Lower lobe of right lung (tissue), 2 donors: ENCODE results near the gene AGAP3. TPM values are rescaled to one million over a fixed set of nuclear protein-coding genes. Genes with fewer than 3 reads are reported as not detected.

Source experiments
- ATAC-seq, 2 donors: fragments of 200-7000 bp; cut with Tn5 transposase; one replicate each; pipeline ENCODE4 v1.9.1; 2020 to 2022; ENCODE audit warnings: mild to moderate bottlenecking in 2 of 2, moderate library complexity in 2 of 2
- DNase-seq: peaks from one replicate; pipeline ENCODE4 v3.0.0-alpha.2; 2020
- H3K27ac ChIP-seq: fragments of 200-600 bp; one replicate; pipeline ENCODE4 v1.8.0; 2022
- H3K27me3 ChIP-seq: fragments of 200-600 bp; one replicate; pipeline ENCODE4 v1.8.0; 2022; ENCODE audit warnings: low read depth
- H3K36me3 ChIP-seq: fragments of 200-600 bp; one replicate; pipeline ENCODE4 v1.8.0; 2022; ENCODE audit warnings: mild to moderate bottlenecking
- H3K4me1 ChIP-seq: fragments of 200-600 bp; one replicate; pipeline ENCODE4 v1.8.0; 2022
- H3K4me3 ChIP-seq: fragments of 200-600 bp; one replicate; pipeline ENCODE4 v1.8.0; 2022; ENCODE audit warnings: mild to moderate bottlenecking
- H3K9me3 ChIP-seq: fragments of 200-600 bp; one replicate; pipeline ENCODE4 v1.8.0; 2022
- CTCF ChIP-seq: fragments of 200-600 bp; IDR thresholded peaks from one replicate; pipeline ENCODE4 v1.8.0; 2022; ENCODE audit warnings: antibody characterized with exemption, mild to moderate bottlenecking
- intact Hi-C: fragments of 100-400 bp; cut with DNase I; formaldehyde crosslinking; loops from one replicate; pipeline ENCODE4 v1.11.0; 2022
- total RNA-seq: library from RNA; stranded (reverse); fragmentation: NEBNext Ultra II Directional; extraction: Animal tissue kit (Norgen Biotek cat#: 25700); gene quantifications from one replicate; pipeline ENCODE4 v1.2.1, GENCODE V29; 2021
- donor health status: DM: no; HTN: yes; CAD: no; lungs with severe emphysema.

AGAP3 gene
- total RNA-seq, 1 donor from 2014 or later = 157 TPM

- peak overlapping the region; percentile 88 for H3K27ac ChIP-seq
- peak overlapping the region; percentile 93 for H3K4me3 ChIP-seq
- no peaks in the 10 kb centered on the region for H3K27me3 ChIP-seq
- H3K36me3 ChIP-seq = peaks cover under 1% of the 10 kb centered on the region
- intact Hi-C loops = no loop called here
- ATAC-seq = no peak
- H3K4me1 ChIP-seq = peaks cover 69% of the 10 kb centered on the region
- DNase-seq = no peak
- TF ChIP-seq CTCF = no peak
- no peaks in the 10 kb centered on the region for H3K9me3 ChIP-seq
These were observed 548 bp downstream of the AGAP3 start for GRCh38 chr7:151086802-151087244.

GRCh38 chr7:151087245-151088018, 1.2 kb downstream of the AGAP3 start:
- ATAC-seq (peak; percentile 65 to 68), DNase-seq (peak; percentile 76)
- peaks cover 6% of the 10 kb centered on the region for H3K36me3 ChIP-seq
- H3K9me3 ChIP-seq = no peaks in the 10 kb centered on the region
- intact Hi-C loops = no loop called here
- peak overlapping the region; percentile 88 for H3K27ac ChIP-seq
- H3K27me3 ChIP-seq = no peaks in the 10 kb centered on the region
- peak overlapping the region; percentile 93 for H3K4me3 ChIP-seq
- H3K4me1 ChIP-seq = peaks cover 68% of the 10 kb centered on the region
- TF ChIP-seq CTCF = peak; percentile 42

- H3K27me3 ChIP-seq = no peaks in the 10 kb centered on the region
- intact Hi-C loops = no loop called here
- no peak for TF ChIP-seq CTCF
- DNase-seq (no peak), ATAC-seq (no peak)
- H3K27ac ChIP-seq = peak overlapping the region; percentile 88
- peak overlapping the region; percentile 93 for H3K4me3 ChIP-seq
- H3K9me3 ChIP-seq = no peaks in the 10 kb centered on the region
- peaks cover 70% of the 10 kb centered on the region for H3K4me1 ChIP-seq
- peaks cover 6% of the 10 kb centered on the region for H3K36me3 ChIP-seq
These were observed 2.0 kb downstream of the AGAP3 start for GRCh38 chr7:151088019-151088855.

- intact Hi-C loops = no loop called here
- ATAC-seq (peak; percentile 65 to 68), DNase-seq (peak; percentile 87)
- Histone ChIP-seq H3K4me3 (peak overlapping the region; percentile 93), H3K9me3 (no peaks in the 10 kb centered on the region), H3K27ac (peak overlapping the region; percentile 88), H3K27me3 (no peaks in the 10 kb centered on the region), H3K36me3 (peaks cover 6% of the 10 kb centered on the region), H3K4me1 (peaks cover 64% of the 10 kb centered on the region)
- TF ChIP-seq CTCF = no peak
These were observed 2.8 kb downstream of the AGAP3 start for GRCh38 chr7:151088856-151089699.
